Epithelial cell of esophagus (primary cell): ENCODE results near the gene C11orf91.
A peak's percentile ranks its signal among the peaks of the same experiment; 100 is the strongest.

Source experiments
- DNase-seq: peaks from one replicate; pipeline ENCODE4 v3.0.0; 2010; ENCODE audit warnings: low read depth
- H3K4me3 ChIP-seq: 2 replicates; pipeline ENCODE4 v1.5.1; 2011; ENCODE audit warnings: mild to moderate bottlenecking, low read length, control low read depth
- CTCF ChIP-seq: IDR thresholded peaks from 2 replicates; pipeline ENCODE4 v1.5.1; 2011; ENCODE audit warnings: low read depth, mild to moderate bottlenecking, low read length, control low read depth, inconsistent platforms; ENCODE audit not compliant: insufficient read depth; ENCODE audit errors: missing control alignments

The C11orf91 gene

GRCh38 chr11:33706966-33707365, 6.3 kb upstream of the C11orf91 start:
- no peak overlapping the region for H3K4me3 ChIP-seq

GRCh38 chr11:33706546-33706945, 5.9 kb upstream of the C11orf91 start:
- H3K4me3 ChIP-seq, result no peak overlapping the region
- no peak for TF ChIP-seq CTCF
- no peak for DNase-seq

More at GRCh38 chr11:33706966-33707365, 6.3 kb upstream of the C11orf91 start:
- no peak for DNase-seq
- TF ChIP-seq CTCF, result no peak

- H3K4me3 ChIP-seq, result no peak overlapping the region
These were observed 3.8 kb upstream of the C11orf91 start for GRCh38 chr11:33704240-33705002.

GRCh38 chr11:33703788-33704187, 3.2 kb upstream of the C11orf91 start:
- no peak for TF ChIP-seq CTCF
- peak; percentile 69 for DNase-seq
- H3K4me3 ChIP-seq, result no peak overlapping the region

More at GRCh38 chr11:33704240-33705002, 3.8 kb upstream of the C11orf91 start:
- TF ChIP-seq CTCF, result no peak
- no peak for DNase-seq

GRCh38 chr11:33703234-33703633, 2.6 kb upstream of the C11orf91 start:
- no peak for DNase-seq
- TF ChIP-seq CTCF, result no peak

GRCh38 chr11:33701302-33702230, 940 bp upstream of the C11orf91 start:
- DNase-seq, result peak; percentile 88
- TF ChIP-seq CTCF, result no peak
- peak overlapping the region; percentile 64 for H3K4me3 ChIP-seq

More at GRCh38 chr11:33703234-33703633, 2.6 kb upstream of the C11orf91 start:
- H3K4me3 ChIP-seq, result no peak overlapping the region
